SK-N-SH (cell line): ENCODE measurements around the gene TBL3. TPM values are rescaled to one million over a fixed set of nuclear protein-coding genes. Genes with fewer than 3 reads are reported as not detected.

Experiments
- CTCF ChIA-PET: fragments of 300-600, 350-600 bp; formaldehyde crosslinking; extraction: SDS; loops from one replicate; lab custom pipeline; 2021; lab: Yijun Ruan, JAX
- POLR2A ChIA-PET: fragments of 350-600 bp; sonication (Branson Sonifier 250); formaldehyde crosslinking; extraction: SDS; loops from one replicate; lab custom pipeline; 2020; ENCODE audit warnings: antibody characterized with exemption, inconsistent platforms; lab: Yijun Ruan, JAX
- DNase-seq: peaks from one replicate; pipeline ENCODE4 v3.0.0; 2012
- H2AFZ ChIP-seq: fragments of 200-600 bp; sonication (generic); 2 replicates; pipeline ENCODE4 v1.8.1; 2016; ENCODE audit warnings: antibody characterized with exemption, mild to moderate bottlenecking, low read depth
- H3F3A ChIP-seq: fragments of 200-600 bp; sonication (generic); replicated peaks from 2 replicates; pipeline ENCODE3; 2016; ENCODE audit warnings: antibody characterized with exemption, mild to moderate bottlenecking; ENCODE audit not compliant: insufficient read depth
- H3K27ac ChIP-seq, 2 experiments: fragments of 200-500 bp in 1 of 2; fragments of 200-600 bp in 1 of 2; sonication (Bioruptor generic) in 1 of 2; sonication (generic), shearing (Covaris generic) in 1 of 2; 2 replicates each; pipeline versions ENCODE4 v1.5.1 to v1.6.1; 2014 to 2016; ENCODE audit warnings: low read depth in 2 of 2, inconsistent platforms in 1 of 2, low read length in 1 of 2, mild to moderate bottlenecking in 1 of 2, mixed read lengths in 1 of 2
- H3K27me3 ChIP-seq: fragments of 200-600 bp; sonication (generic), shearing (Covaris generic); 2 replicates; pipeline ENCODE4 v1.6.1; 2016; ENCODE audit warnings: mixed run types; ENCODE audit not compliant: insufficient read depth
- H3K36me3 ChIP-seq, 2 experiments: fragments of 200-500 bp in 1 of 2; fragments of 200-600 bp in 1 of 2; sonication (Bioruptor generic) in 1 of 2; sonication (generic) in 1 of 2; replicated peaks in 1 of 2; 2 replicates each; pipeline versions ENCODE3 to v1.5.1; 2014 to 2016; ENCODE audit warnings: low read length in 1 of 2, mild to moderate bottlenecking in 1 of 2; ENCODE audit not compliant: insufficient read depth in 2 of 2, control insufficient read depth in 1 of 2
- H3K4me1 ChIP-seq, 2 experiments: fragments of 200-500 bp in 1 of 2; fragments of 200-600 bp in 1 of 2; sonication (Bioruptor generic) in 1 of 2; sonication (generic), shearing (Covaris generic) in 1 of 2; 2 replicates each; pipeline versions ENCODE4 v1.5.1 to v1.6.1; 2014 to 2016; ENCODE audit warnings: low read depth in 1 of 2, low read length in 1 of 2, mixed run types in 1 of 2; ENCODE audit not compliant: insufficient read depth in 2 of 2, control insufficient read depth in 1 of 2
- H3K4me2 ChIP-seq: fragments of 200-600 bp; sonication (generic), shearing (Covaris generic); 2 replicates; pipeline ENCODE4 v1.6.1; 2017; ENCODE audit warnings: mixed run types
- H3K4me3 ChIP-seq, 2 experiments: fragments of 200-500 bp in 1 of 2; fragments of 200-600 bp in 1 of 2; sonication (Bioruptor generic) in 1 of 2; sonication (generic), shearing (Covaris generic) in 1 of 2; 2 replicates each; pipeline versions ENCODE4 v1.5.1 to v1.8.1; 2014 to 2016; ENCODE audit warnings: low read depth in 2 of 2, inconsistent platforms in 1 of 2, low read length in 1 of 2, mild to moderate bottlenecking in 1 of 2, mixed read lengths in 1 of 2, moderate library complexity in 1 of 2
- H3K79me2 ChIP-seq: fragments of 200-600 bp; sonication (generic); 2 replicates; pipeline ENCODE4 v1.8.1; 2017; ENCODE audit warnings: mild to moderate bottlenecking; ENCODE audit not compliant: insufficient read depth
- H3K9ac ChIP-seq: fragments of 200-600 bp; sonication (generic); 2 replicates; pipeline ENCODE4 v1.6.1; 2017; ENCODE audit warnings: mixed run types
- H3K9me2 ChIP-seq: fragments of 200-600 bp; sonication (generic); 2 replicates; pipeline ENCODE4 v1.6.1; 2017; ENCODE audit warnings: mixed run types
- H3K9me3 ChIP-seq: fragments of 200-600 bp; sonication (generic); 2 replicates; pipeline ENCODE4 v1.6.1; 2017; ENCODE audit warnings: mixed run types, mild to moderate bottlenecking, moderate library complexity
- H4K20me1 ChIP-seq: fragments of 200-600 bp; sonication (generic); 2 replicates; pipeline ENCODE4 v1.6.1; 2017; ENCODE audit warnings: mild to moderate bottlenecking, mixed run types; ENCODE audit not compliant: insufficient read depth
- CHD2 ChIP-seq: fragments of 150-350 bp; IDR thresholded peaks from 2 replicates; pipeline ENCODE4 v1.6.1; 2018; ENCODE audit warnings: low read length; ENCODE audit not compliant: partially characterized antibody
- CTCF ChIP-seq: fragments of 200-600 bp; sonication (generic); IDR thresholded peaks from 2 replicates; pipeline ENCODE4 v1.6.1; 2017; ENCODE audit warnings: antibody characterized with exemption, mild to moderate bottlenecking, moderate library complexity
- FOSL2 ChIP-seq: IDR thresholded peaks from 2 replicates; pipeline ENCODE4 v1.4.0; 2012; ENCODE audit warnings: low read depth, mild to moderate bottlenecking, moderate library complexity, borderline replicate concordance
- FOXJ3 ChIP-seq: sonication (generic); formaldehyde crosslinking; IDR thresholded peaks from 2 replicates; pipeline ENCODE4 v1.5.1; 2020; ENCODE audit warnings: mild to moderate bottlenecking, missing genetic modification reagents
- FOXM1 ChIP-seq: IDR thresholded peaks from 2 replicates; pipeline ENCODE4 v1.4.0; 2012; ENCODE audit warnings: low read depth, mild to moderate bottlenecking
- GABPA ChIP-seq: IDR thresholded peaks from 2 replicates; pipeline ENCODE4 v1.4.0; 2012; ENCODE audit warnings: low read depth, mild to moderate bottlenecking
- GATA2 ChIP-seq: sonication (generic); formaldehyde crosslinking; IDR thresholded peaks from 2 replicates; pipeline ENCODE4 v1.5.0; 2020; ENCODE audit warnings: mild to moderate bottlenecking, missing genetic modification reagents
- JUND ChIP-seq: IDR thresholded peaks from 2 replicates; pipeline ENCODE4 v1.4.0; 2012
- MXI1 ChIP-seq: IDR thresholded peaks from 2 replicates; pipeline ENCODE4 v1.6.1; 2012; ENCODE audit warnings: mild to moderate bottlenecking, low read depth, low read length, improper control_type of control experiment
- NRF1 ChIP-seq: IDR thresholded peaks from 2 replicates; pipeline ENCODE4 v1.6.1; 2012; ENCODE audit warnings: low read depth, mild to moderate bottlenecking, low read length
- PBX3 ChIP-seq: IDR thresholded peaks from 2 replicates; pipeline ENCODE4; 2012
- RAD21 ChIP-seq: IDR thresholded peaks from 2 replicates; pipeline ENCODE4 v1.6.1; 2012; ENCODE audit warnings: mild to moderate bottlenecking, low read length
- RXRA ChIP-seq: IDR thresholded peaks from 2 replicates; pipeline ENCODE4 v1.4.0; 2012; ENCODE audit warnings: low read depth, mild to moderate bottlenecking, borderline replicate concordance
- SMC3 ChIP-seq: IDR thresholded peaks from 2 replicates; pipeline ENCODE4 v1.6.1; 2012; ENCODE audit warnings: low read depth, low read length, improper control_type of control experiment
- TAF1 ChIP-seq: IDR thresholded peaks from 2 replicates; pipeline ENCODE4 v1.6.1; 2012; ENCODE audit warnings: low read depth, mild to moderate bottlenecking, low read length, moderate library complexity, borderline replicate concordance
- TEAD4 ChIP-seq: IDR thresholded peaks from 2 replicates; pipeline ENCODE4 v1.4.0; 2012; ENCODE audit warnings: mild to moderate bottlenecking, borderline replicate concordance; ENCODE audit not compliant: insufficient read depth
- WGBS: methylation state at CpG from one replicate; pipeline ENCODE4 v1.1.6; 2017; ENCODE audit warnings: low lambda C conversion rate; 5-methylcytosine and 5-hydroxymethylcytosine counted together
- polyA plus RNA-seq, 3 experiments: library from polyadenylated mRNA; depleted of rRNA; stranded (reverse); fragments of >200 nt; gene quantifications; 2 replicates each; pipeline ENCODE4 v1.2.3, GENCODE V29; 2012
- TF ChIP-seq, protein P1 (sequence below): IDR thresholded peaks from 2 replicates; pipeline ENCODE4 v1.4.0; 2012; ENCODE audit warnings: low read depth, borderline replicate concordance
- TF ChIP-seq, protein P2 (sequence below): IDR thresholded peaks from 2 replicates; pipeline ENCODE4 v1.4.0; 2012; ENCODE audit warnings: low read depth, borderline replicate concordance

TBL3 gene
- polyA plus RNA-seq, 1 of the 3 experiments (the other 2 are of a cell fraction), result 37.1 TPM

- H2AFZ ChIP-seq, result no peak overlapping the region
- no peak overlapping the region for H3K9ac ChIP-seq
- no peaks in the 10 kb centered on the region for H3K9me2 ChIP-seq
- peaks cover 7 to 49% of the 10 kb centered on the region in 2 experiments for H3K36me3 ChIP-seq
- peaks cover 4% of the 10 kb centered on the region for H3F3A ChIP-seq
- no peak overlapping the region for H3K4me3 ChIP-seq
- peaks cover 28% of the 10 kb centered on the region for H3K79me2 ChIP-seq
- no peak for TF ChIP-seq SMC3
- TF ChIP-seq, protein P1, sequence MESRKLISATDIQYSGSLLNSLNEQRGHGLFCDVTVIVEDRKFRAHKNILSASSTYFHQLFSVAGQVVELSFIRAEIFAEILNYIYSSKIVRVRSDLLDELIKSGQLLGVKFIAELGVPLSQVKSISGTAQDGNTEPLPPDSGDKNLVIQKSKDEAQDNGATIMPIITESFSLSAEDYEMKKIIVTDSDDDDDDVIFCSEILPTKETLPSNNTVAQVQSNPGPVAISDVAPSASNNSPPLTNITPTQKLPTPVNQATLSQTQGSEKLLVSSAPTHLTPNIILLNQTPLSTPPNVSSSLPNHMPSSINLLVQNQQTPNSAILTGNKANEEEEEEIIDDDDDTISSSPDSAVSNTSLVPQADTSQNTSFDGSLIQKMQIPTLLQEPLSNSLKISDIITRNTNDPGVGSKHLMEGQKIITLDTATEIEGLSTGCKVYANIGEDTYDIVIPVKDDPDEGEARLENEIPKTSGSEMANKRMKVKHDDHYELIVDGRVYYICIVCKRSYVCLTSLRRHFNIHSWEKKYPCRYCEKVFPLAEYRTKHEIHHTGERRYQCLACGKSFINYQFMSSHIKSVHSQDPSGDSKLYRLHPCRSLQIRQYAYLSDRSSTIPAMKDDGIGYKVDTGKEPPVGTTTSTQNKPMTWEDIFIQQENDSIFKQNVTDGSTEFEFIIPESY, result no peak
- no peak for TF ChIP-seq TAF1
- TF ChIP-seq, protein P2, sequence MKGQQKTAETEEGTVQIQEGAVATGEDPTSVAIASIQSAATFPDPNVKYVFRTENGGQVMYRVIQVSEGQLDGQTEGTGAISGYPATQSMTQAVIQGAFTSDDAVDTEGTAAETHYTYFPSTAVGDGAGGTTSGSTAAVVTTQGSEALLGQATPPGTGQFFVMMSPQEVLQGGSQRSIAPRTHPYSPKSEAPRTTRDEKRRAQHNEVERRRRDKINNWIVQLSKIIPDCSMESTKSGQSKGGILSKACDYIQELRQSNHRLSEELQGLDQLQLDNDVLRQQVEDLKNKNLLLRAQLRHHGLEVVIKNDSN, result no peak
- TF ChIP-seq FOXM1, result no peak
- no peak for TF ChIP-seq FOSL2
- no peak for TF ChIP-seq RAD21
- TF ChIP-seq GABPA, result no peak
- no peak for TF ChIP-seq JUND
- no peak for TF ChIP-seq NRF1
- TF ChIP-seq RXRA, result no peak
- TF ChIP-seq CHD2, result no peak
- POLR2A ChIA-PET, result interaction anchor here (1.6 kb wide), 1 partner anchor 11 kb away, joined by 6 read pairs; the partner anchor contains the start of gene RPS2
- H3K4me1 ChIP-seq, result peaks cover 0 to 9% of the 10 kb centered on the region in 2 experiments; a peak in 1 of 4 replicates
- no peak overlapping the region for H3K27ac ChIP-seq
- H3K4me2 ChIP-seq, result no peak overlapping the region
- WGBS, result 97% methylated on average over 20 of the region's 33 CpGs
- CTCF ChIA-PET, result no interaction called here
- no peak for DNase-seq
- H3K27me3 ChIP-seq, result no peaks in the 10 kb centered on the region
- H4K20me1 ChIP-seq, result no peaks in the 10 kb centered on the region
- H3K9me3 ChIP-seq, result no peaks in the 10 kb centered on the region
These were observed 3.8 kb downstream of the TBL3 start for GRCh38 chr16:1975432-1976215.

DNA sequence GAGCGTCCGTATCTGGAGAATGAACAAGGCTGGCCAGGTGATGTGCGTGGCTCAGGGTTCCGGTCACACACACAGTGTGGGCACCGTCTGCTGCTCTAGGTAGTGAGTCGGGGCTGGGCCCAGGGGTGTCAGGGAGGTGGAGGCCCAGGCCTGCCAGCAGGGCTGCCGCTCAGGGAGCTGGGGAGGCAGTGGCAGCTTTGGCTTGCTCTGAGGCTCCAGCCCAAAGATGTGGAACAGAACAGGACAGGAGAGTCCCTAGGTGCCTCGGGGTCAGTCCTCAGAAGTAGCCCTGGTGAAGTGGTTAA, 4.3 kb downstream of the TBL3 start:
- POLR2A ChIA-PET, result interaction anchor here (1.6 kb wide), 1 partner anchor 11 kb away, joined by 6 read pairs; the partner anchor contains the start of gene RPS2
- Histone ChIP-seq H3K36me3 (peaks cover 7 to 49% of the 10 kb centered on the region in 2 experiments), H3K79me2 (peaks cover 23% of the 10 kb centered on the region), H2AFZ (no peak overlapping the region), H3K27me3 (no peaks in the 10 kb centered on the region), H3K9ac (no peak overlapping the region), H3K4me2 (no peak overlapping the region), H3F3A (peaks cover 4% of the 10 kb centered on the region), H3K4me1 (peaks cover 0 to 6% of the 10 kb centered on the region in 2 experiments; a peak in 1 of 4 replicates), H3K4me3 (no peak overlapping the region), H3K27ac (no peak overlapping the region), H4K20me1 (no peaks in the 10 kb centered on the region), H3K9me2 (no peaks in the 10 kb centered on the region), H3K9me3 (no peaks in the 10 kb centered on the region)
- TF ChIP-seq NRF1 (no peak), FOXJ3 (CRISPR knock-in tag) (no peak), TEAD4 (no peak), FOXM1 (no peak), FOSL2 (no peak), RXRA (no peak), GATA2 (CRISPR knock-in tag) (no peak), MXI1 (no peak), PBX3 (no peak), CTCF (no peak)
- TF ChIP-seq, protein P1, result no peak
- WGBS, result 90% methylated on average over 3 of the region's 8 CpGs
- DNase-seq, result no peak
- CTCF ChIA-PET, result interaction anchor here (1.3 kb wide), 1 partner anchor 10 kb away, joined by 3 read pairs; no protein-coding TSS in a partner anchor
